Stimulated activated CD8-positive, alpha-beta memory T cell treated with anti-CD3 and anti-CD28 coated beads, Interleukin-7, amount 100 ng/mL, for 4 hours (primary cell): Measurements from ENCODE around the gene SRRM1.
"Not testable (repeated sequence)": the region's sequence is repeated elsewhere in the genome, so short reads cannot be mapped to it uniquely, and the experiment has no call there.

Source experiments
- DNase-seq, 2 donors: peaks; one replicate each; pipeline ENCODE4 v3.0.0-alpha.2; 2020; ENCODE audit warnings: low read depth in 2 of 2

The SRRM1 gene

DNA sequence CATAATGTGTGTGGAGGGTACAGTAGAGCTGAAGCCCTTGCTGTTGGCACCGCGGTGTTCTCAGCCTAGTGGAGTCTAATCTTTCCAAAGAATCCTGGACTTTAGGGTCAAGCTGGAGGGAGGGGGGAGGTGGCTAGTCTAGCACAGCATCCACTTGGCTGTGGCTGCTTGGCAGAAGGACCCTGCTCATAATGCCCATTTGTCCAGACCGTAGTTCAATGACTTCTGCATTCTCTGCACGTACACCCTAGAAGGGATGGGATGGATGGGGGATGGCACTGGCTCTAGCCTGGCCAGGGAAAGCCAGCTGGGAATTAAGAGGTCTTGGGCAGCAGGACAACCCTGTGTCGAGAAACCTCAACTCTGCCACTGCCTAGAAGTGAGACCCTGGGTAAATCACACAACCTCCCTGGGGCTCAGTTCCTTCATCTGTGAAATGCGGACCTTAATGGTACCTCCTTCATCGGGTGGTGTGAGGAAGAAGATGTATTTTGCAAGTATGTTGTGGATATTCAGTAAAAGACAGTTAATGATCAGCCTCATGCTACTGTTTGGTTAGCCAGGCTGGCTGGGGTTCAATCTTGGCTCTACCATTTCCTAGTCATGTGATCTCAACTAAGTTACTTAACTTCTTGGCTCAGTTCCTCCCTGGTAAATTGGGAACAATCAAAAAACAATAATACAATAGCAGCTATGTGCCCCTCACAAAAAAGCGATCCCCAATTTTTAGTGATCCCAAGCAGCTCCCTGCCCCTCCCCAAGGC lies 75.0 kb downstream of the SRRM1 start:
- no peak for DNase-seq

DNA sequence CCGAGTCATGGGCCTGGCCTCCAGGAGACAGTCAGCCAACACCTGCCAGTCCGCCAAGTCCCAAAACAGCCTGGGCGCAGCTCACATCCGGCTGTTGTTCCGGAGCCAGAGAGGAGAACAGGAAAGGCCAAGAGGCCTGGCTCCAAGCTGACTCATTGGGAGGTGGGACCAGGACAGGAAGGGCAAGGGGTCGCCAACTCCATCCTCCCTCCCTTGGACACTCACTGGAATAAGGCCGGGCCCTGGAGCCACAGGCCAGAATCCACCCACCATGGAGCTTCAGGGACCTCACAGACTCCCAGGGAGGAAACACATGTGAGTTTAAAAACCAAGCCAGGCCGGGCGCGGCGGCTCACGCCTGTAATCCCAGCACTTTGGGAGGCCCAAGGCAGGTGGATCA lies 77.0 kb downstream of the SRRM1 start:
- DNase-seq, result no peak

- DNase-seq, result no peak
These were observed 78.4 kb downstream of the SRRM1 start for GRCh38 chr1:24721533-24721932.

DNA sequence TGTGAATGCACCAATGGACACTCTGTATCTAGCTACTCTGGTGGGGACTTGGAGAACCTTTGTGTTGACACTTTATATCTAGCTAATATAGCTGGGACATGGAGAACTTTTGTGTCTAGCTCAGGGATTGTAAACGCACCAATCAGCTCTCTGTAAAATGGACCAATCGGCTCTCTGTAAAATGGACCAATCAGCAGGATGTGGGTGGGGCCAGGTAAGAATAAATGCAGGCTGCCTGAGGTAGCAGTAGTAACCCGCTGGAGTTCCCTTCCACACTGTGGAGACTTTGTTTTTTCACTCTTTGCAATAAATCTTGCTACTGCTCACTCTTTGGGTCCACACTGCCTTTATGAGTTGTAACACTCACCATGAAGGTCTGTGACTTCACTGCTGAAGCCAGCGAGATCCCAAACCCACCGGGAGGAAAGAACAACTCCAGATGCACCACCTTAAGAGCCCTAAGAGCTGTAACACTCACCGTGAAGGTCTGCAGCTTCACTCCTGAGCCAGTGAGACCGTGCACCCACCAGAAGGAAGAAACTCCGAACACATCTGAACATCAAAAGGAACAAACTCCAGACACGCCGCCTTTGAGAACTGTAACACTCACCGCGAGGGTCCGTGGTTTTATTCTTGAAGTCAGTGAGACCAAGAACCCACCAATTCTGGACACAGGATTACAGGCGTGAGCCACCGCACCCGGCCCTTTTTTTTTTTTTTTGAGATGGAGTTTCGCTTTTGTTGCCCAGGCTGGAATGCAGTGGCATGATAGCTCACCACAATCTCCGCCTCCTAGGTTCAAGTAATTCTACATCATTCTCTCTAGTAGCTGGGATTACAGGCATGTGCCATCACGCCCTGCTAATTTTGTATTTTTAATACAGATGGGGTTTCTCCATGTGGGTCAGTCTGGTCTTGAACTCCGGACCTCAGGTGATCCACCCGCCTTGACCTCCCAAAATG lies 79.3 kb downstream of the SRRM1 start:
- not testable (repeated sequence) for DNase-seq
